Calu3 (cell line): Measurements from ENCODE around the gene FAN1. TPM values are rescaled to one million over a fixed set of nuclear protein-coding genes. Genes with fewer than 3 reads are reported as not detected.

ENCODE experiments used
- BruUV-seq: library from RNA; stranded (reverse); fragments of 400-500 nt; replicated peaks from 2 replicates; lab custom pipeline; 2021; lab: Mats Ljungman, UMichigan
- CTCF ChIA-PET: fragments of 300-600 bp; sonication (Branson Sonifier 250); formaldehyde crosslinking; loops from one replicate; lab custom pipeline; 2022; ENCODE audit warnings: antibody characterized with exemption; lab: Charles Lee
- DNase-seq: peaks from one replicate; pipeline ENCODE4 v3.0.0; 2022
- H3K27ac Mint-ChIP-seq: one replicate; pipeline ENCODE4 v1.8.0; 2022; ENCODE audit warnings: mixed read lengths; ENCODE audit not compliant: unreplicated experiment
- H3K27me3 Mint-ChIP-seq: one replicate; pipeline ENCODE4 v1.8.0; 2022; ENCODE audit warnings: mixed read lengths; ENCODE audit not compliant: unreplicated experiment
- H3K36me3 Mint-ChIP-seq: one replicate; pipeline ENCODE4 v1.8.0; 2022; ENCODE audit warnings: mild to moderate bottlenecking, moderate library complexity, mixed read lengths; ENCODE audit not compliant: insufficient read depth, unreplicated experiment
- H3K4me1 Mint-ChIP-seq: one replicate; pipeline ENCODE4 v1.8.0; 2022; ENCODE audit warnings: mild to moderate bottlenecking, low read depth, mixed read lengths; ENCODE audit not compliant: unreplicated experiment
- H3K4me3 Mint-ChIP-seq: one replicate; pipeline ENCODE4 v1.8.0; 2022; ENCODE audit warnings: mild to moderate bottlenecking, low read depth, moderate library complexity, mixed read lengths; ENCODE audit not compliant: unreplicated experiment
- H3K9me3 Mint-ChIP-seq: one replicate; pipeline ENCODE4 v1.8.0; 2022; ENCODE audit warnings: low read depth, mixed read lengths; ENCODE audit not compliant: unreplicated experiment
- CTCF ChIP-seq: fragments of 200-600 bp; IDR thresholded peaks from one replicate; pipeline ENCODE4 v1.8.0; 2022; ENCODE audit warnings: antibody characterized with exemption; ENCODE audit not compliant: unreplicated experiment
- intact Hi-C: fragments of 100-400 bp; cut with micrococcal nuclease; formaldehyde crosslinking; loops from one replicate; pipeline ENCODE4 v1.10.0; 2022; ENCODE audit not compliant: unreplicated experiment
- total RNA-seq: library from RNA; stranded (reverse); gene quantifications from 2 replicates; pipeline ENCODE4 v1.2.3, GENCODE V29; 2022

The FAN1 gene
- total RNA-seq, 1 experiment from 2014 or later, result 6.3 TPM

GRCh38 chr15:30941520-30941919 is 37.8 kb downstream of the FAN1 start:
- intact Hi-C loops, result no loop called here
- Mint-ChIP-seq H3K27ac (no peak overlapping the region), H3K4me3 (no peak overlapping the region), H3K4me1 (no peaks in the 10 kb centered on the region), H3K27me3 (no peaks in the 10 kb centered on the region), H3K9me3 (no peaks in the 10 kb centered on the region), H3K36me3 (no peaks in the 10 kb centered on the region)
- no peak for TF ChIP-seq CTCF
- no peak for DNase-seq
- CTCF ChIA-PET, result no interaction called here
- BruUV-seq, result no TSS peak

GRCh38 chr15:30943654-30944335 is 40.1 kb downstream of the FAN1 start:
- no peaks in the 10 kb centered on the region for H3K36me3 Mint-ChIP-seq
- H3K4me3 Mint-ChIP-seq, result no peak overlapping the region

GRCh38 chr15:30953183-30953582 is 49.5 kb downstream of the FAN1 start:
- no peaks in the 10 kb centered on the region for H3K4me1 Mint-ChIP-seq
- no peak overlapping the region for H3K4me3 Mint-ChIP-seq
- H3K9me3 Mint-ChIP-seq, result no peaks in the 10 kb centered on the region
- H3K27ac Mint-ChIP-seq, result no peak overlapping the region
- CTCF ChIA-PET, result no interaction called here
- BruUV-seq, result no TSS peak
- no peak for TF ChIP-seq CTCF
- intact Hi-C loops, result no loop called here
- H3K36me3 Mint-ChIP-seq, result no peaks in the 10 kb centered on the region
- no peak for DNase-seq
- H3K27me3 Mint-ChIP-seq, result no peaks in the 10 kb centered on the region

More at GRCh38 chr15:30943654-30944335, 40.1 kb downstream of the FAN1 start:
- CTCF ChIA-PET, result interaction anchor here (0.5 kb wide), 1 partner anchor 12 kb away, joined by 4 read pairs; no protein-coding TSS in a partner anchor
- TF ChIP-seq CTCF, result no peak
- intact Hi-C loops, result no loop called here
- no peaks in the 10 kb centered on the region for H3K27me3 Mint-ChIP-seq
- DNase-seq, result no peak
- H3K4me1 Mint-ChIP-seq, result no peaks in the 10 kb centered on the region
- BruUV-seq, result no TSS peak
- H3K27ac Mint-ChIP-seq, result no peak overlapping the region
- H3K9me3 Mint-ChIP-seq, result no peaks in the 10 kb centered on the region

DNA sequence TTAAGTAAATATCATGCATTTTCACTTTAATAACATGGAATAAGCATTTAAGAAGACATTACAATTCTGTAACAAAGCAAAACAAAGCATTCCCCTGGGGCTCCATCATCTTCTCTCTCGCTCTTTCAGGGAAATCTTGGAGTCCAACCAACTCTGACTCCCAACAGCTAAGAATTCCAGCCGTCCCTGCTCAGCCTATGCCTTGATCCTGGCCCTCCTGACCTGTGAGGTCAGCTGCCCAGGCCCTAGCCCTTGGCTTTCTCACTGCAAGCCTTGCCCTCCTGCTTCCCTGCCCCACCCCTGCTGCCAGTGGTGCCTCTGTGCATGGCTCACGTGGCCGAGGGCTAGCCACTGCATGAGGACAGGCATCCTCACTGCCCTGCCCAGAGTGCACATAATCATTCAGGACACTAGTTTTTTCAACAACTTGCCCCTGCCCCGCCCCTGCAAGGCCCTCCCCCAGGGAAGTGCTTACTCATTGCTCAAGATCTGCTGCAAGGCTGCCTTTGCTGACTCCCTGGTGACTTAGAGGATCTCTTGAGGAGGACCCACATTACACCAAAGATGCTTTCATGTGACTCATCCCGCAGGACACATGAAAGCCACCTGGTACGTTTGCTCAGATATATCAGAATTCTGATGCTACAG is 50.1 kb downstream of the FAN1 start:
- Mint-ChIP-seq H3K9me3 (no peaks in the 10 kb centered on the region), H3K4me3 (no peak overlapping the region), H3K4me1 (no peaks in the 10 kb centered on the region), H3K27me3 (no peaks in the 10 kb centered on the region), H3K36me3 (no peaks in the 10 kb centered on the region), H3K27ac (no peak overlapping the region)
- CTCF ChIA-PET, result no interaction called here
- no peak for DNase-seq
- no TSS peak for BruUV-seq
- intact Hi-C loops, result no loop called here
- TF ChIP-seq CTCF, result no peak
